PC-3 (cell line): ENCODE data around the gene FLOT1. TPM values are rescaled to one million over a fixed set of nuclear protein-coding genes. Genes with fewer than 3 reads are reported as not detected.

Experiments
- ATAC-seq: fragments of 200-7000 bp; cut with Tn5 transposase; 2 replicates; pipeline ENCODE4 v1.9.1; 2020; ENCODE audit warnings: mild to moderate bottlenecking, moderate library complexity
- BruUV-seq: library from RNA; stranded (reverse); fragments of 400-500 nt; replicated peaks from 2 replicates; lab custom pipeline; 2021; lab: Mats Ljungman, UMichigan
- CTCF ChIA-PET: fragments of 300-600 bp; sonication (Branson Sonifier 250); formaldehyde crosslinking; loops from one replicate; lab custom pipeline; 2022; ENCODE audit warnings: antibody characterized with exemption; lab: Charles Lee
- POLR2A ChIA-PET: fragments of 300-600 bp; sonication (Branson Sonifier 250); formaldehyde crosslinking; loops from one replicate; lab custom pipeline; 2022; ENCODE audit warnings: antibody characterized with exemption; ENCODE audit not compliant: unreplicated experiment; lab: Charles Lee
- DNase-seq: peaks from one replicate; pipeline ENCODE4 v3.0.0-alpha.2; 2015
- H2AFZ ChIP-seq: fragments of 300-600 bp; sonication (generic); 2 replicates; pipeline ENCODE4 v1.6.0; 2016; ENCODE audit warnings: antibody characterized with exemption, low read length
- H3F3A ChIP-seq: fragments of 300-600 bp; sonication (generic); one replicate; pipeline ENCODE4 v1.6.0; 2017; ENCODE audit warnings: antibody characterized with exemption, low read length, control low read depth, mild to moderate bottlenecking; ENCODE audit not compliant: unreplicated experiment
- H3K27ac ChIP-seq: fragments of 300-600 bp; sonication (generic); 2 replicates; pipeline ENCODE4 v1.5.1; 2016; ENCODE audit warnings: mild to moderate bottlenecking, low read length
- H3K27me3 ChIP-seq: fragments of 300-600 bp; sonication (generic); 2 replicates; pipeline ENCODE4 v1.6.1; 2016; ENCODE audit warnings: low read length, mixed read lengths
- H3K36me3 ChIP-seq: fragments of 300-600 bp; sonication (generic); 2 replicates; pipeline ENCODE4 v1.6.1; 2016; ENCODE audit warnings: low read depth, mixed run types, low read length, mixed read lengths
- H3K4me1 ChIP-seq: fragments of 300-600 bp; sonication (generic); 2 replicates; pipeline ENCODE4 v1.5.1; 2016; ENCODE audit warnings: low read length; ENCODE audit not compliant: insufficient read depth
- H3K4me2 ChIP-seq: fragments of 300-600 bp; sonication (generic); 2 replicates; pipeline ENCODE4 v1.6.0; 2016; ENCODE audit warnings: low read length
- H3K4me3 ChIP-seq: fragments of 300-600 bp; sonication (generic); 2 replicates; pipeline ENCODE4 v1.5.1; 2016; ENCODE audit warnings: mild to moderate bottlenecking, low read length, mixed read lengths
- H3K79me2 ChIP-seq: fragments of 300-600 bp; sonication (generic); 2 replicates; pipeline ENCODE4 v1.6.1; 2017; ENCODE audit warnings: low read length, mixed read lengths
- H3K9ac ChIP-seq: fragments of 300-600 bp; sonication (generic); 2 replicates; pipeline ENCODE4 v1.6.0; 2016; ENCODE audit warnings: mild to moderate bottlenecking, low read length
- H3K9me2 ChIP-seq: fragments of 300-600 bp; sonication (generic); replicated peaks from 2 replicates; pipeline ENCODE4 v1.6.1; 2016; ENCODE audit warnings: mixed run types, low read length, mixed read lengths
- H3K9me3 ChIP-seq: fragments of 300-600 bp; sonication (generic); 2 replicates; pipeline ENCODE4 v1.6.1; 2016; ENCODE audit warnings: low read length, mixed read lengths
- H4K20me1 ChIP-seq: fragments of 300-600 bp; sonication (generic); 2 replicates; pipeline ENCODE4 v1.6.1; 2016; ENCODE audit warnings: low read length, mixed read lengths
- EZH2 ChIP-seq: fragments of 300-600 bp; sonication (generic); IDR thresholded peaks from one replicate; pipeline ENCODE4 v1.6.1; 2017; ENCODE audit warnings: antibody characterized with exemption, mild to moderate bottlenecking, low read length; ENCODE audit not compliant: unreplicated experiment
- EZH2phosphoT487 ChIP-seq: fragments of 300-600 bp; sonication (generic); IDR thresholded peaks from 2 replicates; pipeline ENCODE4 v1.6.1; 2018; ENCODE audit warnings: mild to moderate bottlenecking, antibody characterized with exemption, low read length, borderline replicate concordance
- intact Hi-C: fragments of 100-400 bp; cut with micrococcal nuclease; formaldehyde crosslinking; loops from 2 replicates; pipeline ENCODE4 v1.9.0; 2023
- total RNA-seq: library from RNA; depleted of rRNA; stranded (reverse); fragments of >200 nt; gene quantifications from 2 replicates; pipeline ENCODE4 v1.2.3, GENCODE V29; 2014
- TF ChIP-seq, protein P1 (sequence below): fragments of 300-600 bp; sonication (generic); conservative IDR thresholded peaks from 2 replicates; pipeline ENCODE4 v1.5.1; 2017; ENCODE audit warnings: antibody characterized with exemption, low read depth, mild to moderate bottlenecking, low read length

Gene FLOT1
- total RNA-seq, 1 experiment from 2014 or later: 305 TPM

DNA sequence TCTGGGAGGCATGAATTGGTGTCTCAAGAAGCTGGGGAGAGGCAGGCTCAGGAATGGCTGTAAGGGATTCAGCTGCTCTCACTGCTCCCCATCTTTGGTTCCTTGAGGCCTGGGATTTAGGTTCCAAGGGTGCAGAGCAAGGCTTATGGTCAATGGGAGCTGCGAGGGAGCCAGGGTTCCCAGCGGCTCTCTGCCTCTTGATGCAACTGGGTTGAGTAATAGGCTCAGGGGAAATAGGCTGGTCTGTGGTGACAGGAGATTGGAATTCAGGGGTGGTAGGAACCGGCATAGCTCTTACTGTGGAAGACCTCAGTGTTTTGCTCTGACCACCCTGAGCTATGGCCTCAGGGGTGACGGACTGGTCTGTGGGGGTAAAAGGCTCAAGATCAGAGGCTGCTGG, 38.7 kb downstream of the FLOT1 start:
- Histone ChIP-seq H3K9me3 (no peaks in the 10 kb centered on the region), H2AFZ (no peak overlapping the region), H4K20me1 (no peaks in the 10 kb centered on the region), H3K4me2 (no peak overlapping the region), H3F3A (no peaks in the 10 kb centered on the region), H3K27ac (no peak overlapping the region), H3K4me3 (no peak overlapping the region), H3K9me2 (no peaks in the 10 kb centered on the region), H3K9ac (no peak overlapping the region), H3K4me1 (no peaks in the 10 kb centered on the region), H3K36me3 (peaks cover 14% of the 10 kb centered on the region), H3K79me2 (no peaks in the 10 kb centered on the region), H3K27me3 (no peaks in the 10 kb centered on the region)
- POLR2A ChIA-PET: no interaction called here
- intact Hi-C loops: no loop called here
- ATAC-seq (no peak), DNase-seq (no peak)
- TF ChIP-seq EZH2: no peak
- TF ChIP-seq EZH2phosphoT487: no peak
- TF ChIP-seq, protein P1, sequence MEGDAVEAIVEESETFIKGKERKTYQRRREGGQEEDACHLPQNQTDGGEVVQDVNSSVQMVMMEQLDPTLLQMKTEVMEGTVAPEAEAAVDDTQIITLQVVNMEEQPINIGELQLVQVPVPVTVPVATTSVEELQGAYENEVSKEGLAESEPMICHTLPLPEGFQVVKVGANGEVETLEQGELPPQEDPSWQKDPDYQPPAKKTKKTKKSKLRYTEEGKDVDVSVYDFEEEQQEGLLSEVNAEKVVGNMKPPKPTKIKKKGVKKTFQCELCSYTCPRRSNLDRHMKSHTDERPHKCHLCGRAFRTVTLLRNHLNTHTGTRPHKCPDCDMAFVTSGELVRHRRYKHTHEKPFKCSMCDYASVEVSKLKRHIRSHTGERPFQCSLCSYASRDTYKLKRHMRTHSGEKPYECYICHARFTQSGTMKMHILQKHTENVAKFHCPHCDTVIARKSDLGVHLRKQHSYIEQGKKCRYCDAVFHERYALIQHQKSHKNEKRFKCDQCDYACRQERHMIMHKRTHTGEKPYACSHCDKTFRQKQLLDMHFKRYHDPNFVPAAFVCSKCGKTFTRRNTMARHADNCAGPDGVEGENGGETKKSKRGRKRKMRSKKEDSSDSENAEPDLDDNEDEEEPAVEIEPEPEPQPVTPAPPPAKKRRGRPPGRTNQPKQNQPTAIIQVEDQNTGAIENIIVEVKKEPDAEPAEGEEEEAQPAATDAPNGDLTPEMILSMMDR: no peak
- CTCF ChIA-PET: interaction anchor here (0.6 kb wide), 1 partner anchor 188 kb away, joined by 3 read pairs; no protein-coding TSS in a partner anchor
- BruUV-seq: no TSS peak

DNA sequence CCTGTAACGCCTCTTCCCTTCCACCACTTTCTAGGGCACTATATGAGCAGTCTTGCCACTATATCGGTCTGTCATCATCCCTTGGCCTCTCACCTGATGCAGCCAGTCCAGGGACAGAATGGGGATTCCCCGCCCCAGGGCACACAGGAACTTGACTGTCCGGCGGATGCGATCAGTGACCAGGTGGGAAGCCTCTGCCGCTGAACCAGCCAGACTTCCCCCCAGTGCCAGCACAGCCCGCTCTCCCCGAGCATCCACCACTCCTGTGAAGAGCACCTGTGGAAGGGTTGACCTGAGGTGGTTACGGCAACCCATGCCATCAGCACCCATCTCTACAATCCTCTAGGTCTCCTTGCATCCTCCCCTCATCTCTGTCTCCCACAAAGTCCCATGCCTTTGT, 39.5 kb downstream of the FLOT1 start:
- Histone ChIP-seq H4K20me1 (no peaks in the 10 kb centered on the region), H3K4me3 (no peak overlapping the region), H3K36me3 (peaks cover 12% of the 10 kb centered on the region), H3F3A (no peaks in the 10 kb centered on the region), H2AFZ (no peak overlapping the region), H3K9me3 (no peaks in the 10 kb centered on the region), H3K9ac (no peak overlapping the region), H3K79me2 (no peaks in the 10 kb centered on the region), H3K4me2 (no peak overlapping the region), H3K27ac (no peak overlapping the region), H3K27me3 (no peaks in the 10 kb centered on the region), H3K9me2 (no peaks in the 10 kb centered on the region), H3K4me1 (no peaks in the 10 kb centered on the region)
- ChIA-PET POLR2A (no interaction called here), CTCF (no interaction called here)
- intact Hi-C loops: no loop called here
- BruUV-seq: no TSS peak
- ATAC-seq (no peak), DNase-seq (no peak)
- TF ChIP-seq, protein P1: no peak
- TF ChIP-seq EZH2phosphoT487 (no peak), EZH2 (no peak)

DNA sequence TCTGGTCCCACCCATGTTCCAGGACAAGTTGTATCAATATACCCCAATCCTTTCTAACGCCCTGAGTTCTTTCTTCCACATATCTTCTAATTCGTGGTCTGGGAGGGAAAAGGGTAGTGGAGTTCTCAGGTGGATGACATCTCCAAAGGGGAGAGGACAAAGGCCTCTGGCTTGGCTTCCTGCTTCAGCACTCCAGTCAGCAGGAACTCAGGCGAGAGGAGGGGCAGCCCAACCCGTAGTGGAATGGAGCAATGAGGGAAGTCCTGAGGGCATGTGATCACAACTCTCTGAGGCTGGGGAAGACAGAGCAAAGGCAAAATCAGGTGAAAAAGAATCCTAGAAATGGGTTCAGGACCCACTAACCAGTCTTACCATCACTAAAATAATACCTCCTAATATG, 42.1 kb downstream of the FLOT1 start:
- H3K27ac ChIP-seq: no peak overlapping the region
- no peak for ATAC-seq
- peaks cover 7% of the 10 kb centered on the region for H3K36me3 ChIP-seq
- H3K9me2 ChIP-seq: no peaks in the 10 kb centered on the region
- DNase-seq: no peak
- H3K27me3 ChIP-seq: no peaks in the 10 kb centered on the region
- no peak overlapping the region for H3K9ac ChIP-seq
- intact Hi-C loops: no loop called here
- H3K4me2 ChIP-seq: no peak overlapping the region
- CTCF ChIA-PET: no interaction called here
- no peaks in the 10 kb centered on the region for H3K79me2 ChIP-seq
- BruUV-seq: no TSS peak
- TF ChIP-seq, protein P1: no peak
- no peak for TF ChIP-seq EZH2phosphoT487
- TF ChIP-seq EZH2: no peak
- H3K4me3 ChIP-seq: no peak overlapping the region
- no peaks in the 10 kb centered on the region for H3F3A ChIP-seq
- peaks cover 2% of the 10 kb centered on the region; the same call in 1 of the 2 replicates for H3K4me1 ChIP-seq
- H2AFZ ChIP-seq: no peak overlapping the region
- H3K9me3 ChIP-seq: no peaks in the 10 kb centered on the region
- POLR2A ChIA-PET: no interaction called here
- H4K20me1 ChIP-seq: no peaks in the 10 kb centered on the region
